ENCODE results near the gene TNFSF12. TPM values are rescaled to one million over a fixed set of nuclear protein-coding genes. Genes with fewer than 3 reads are reported as not detected.

Gene TNFSF12
- polyA plus RNA-seq, 1 of the 3 experiments (the other 2 are of a cell fraction) = 47.6 TPM

DNA sequence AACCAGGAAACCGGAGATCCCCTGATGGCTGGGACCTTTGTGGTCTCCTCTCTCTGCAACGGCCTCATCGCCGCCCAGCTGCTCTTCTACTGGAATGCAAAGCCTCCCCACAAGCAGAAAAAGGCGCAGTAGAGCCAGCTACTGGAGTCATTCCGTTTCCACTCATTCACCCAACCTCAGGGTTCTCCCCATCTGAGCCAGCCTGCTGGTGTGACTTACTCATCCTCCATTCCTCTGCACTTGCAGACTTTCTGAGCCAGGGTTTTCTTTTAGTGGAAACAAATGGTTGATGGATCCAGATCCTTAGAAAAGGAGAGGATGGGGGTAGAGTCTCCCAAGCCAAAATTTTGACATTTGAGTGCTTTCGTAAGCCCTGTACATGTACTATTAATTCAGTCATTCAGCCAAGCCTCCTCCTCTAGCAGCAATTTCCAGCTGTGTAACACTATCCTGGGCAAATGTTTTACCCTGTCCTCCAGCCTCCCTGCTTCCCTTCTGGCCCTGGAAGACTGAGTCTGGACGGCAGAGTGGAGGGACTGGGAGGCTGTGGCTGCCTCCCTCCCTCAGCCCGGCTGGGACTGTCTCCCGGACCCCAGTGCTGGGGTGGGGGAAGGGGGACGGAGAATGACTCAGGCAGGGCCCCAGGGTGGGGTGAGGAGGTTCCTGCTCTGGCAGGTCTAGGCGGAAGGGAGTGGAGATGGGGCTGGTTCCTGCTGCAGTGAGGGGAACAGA is 38.7 kb downstream of the TNFSF12 start:
- CTCF ChIA-PET = interaction anchor here (0.8 to 2.2 kb wide), 4 partner anchors 21 to 542 kb away, joined by 3 to 8 read pairs (median 4); partner anchors contain the start of genes SENP3 and TP53
- Histone ChIP-seq H4K20me1 (ENCODE audit: insufficient read depth) (no peaks in the 10 kb centered on the region), H3K4me3 (ENCODE audit: low read depth in 2 of 2, low read length in 1 of 2) (no peak overlapping the region; a peak in 1 of 4 replicates), H3K4me1 (ENCODE audit: control insufficient read depth in 1 of 2, insufficient read depth in 2 of 2, low read depth in 1 of 2, low read length in 1 of 2) (peaks cover 26 to 41% of the 10 kb centered on the region in 2 experiments), H3K9me3 (no peaks in the 10 kb centered on the region), H3K36me3 (replicated peaks in 1 of 2; ENCODE audit: control insufficient read depth in 1 of 2, insufficient read depth in 2 of 2, low read length in 1 of 2) (peaks cover 11 to 39% of the 10 kb centered on the region in 2 experiments), H3K9me2 (no peaks in the 10 kb centered on the region), H3F3A (replicated peaks; ENCODE audit: insufficient read depth) (peaks cover 38% of the 10 kb centered on the region), H2AFZ (ENCODE audit: low read depth) (no peak overlapping the region), H3K27ac (ENCODE audit: low read depth in 2 of 2, low read length in 1 of 2) (peak overlapping the region; percentile 39 to 65), H3K4me2 (peak overlapping the region; percentile 68), H3K27me3 (ENCODE audit: insufficient read depth) (no peaks in the 10 kb centered on the region), H3K79me2 (ENCODE audit: insufficient read depth) (peaks cover 38% of the 10 kb centered on the region), H3K9ac (peak overlapping the region; percentile 27; the same call in 1 of the 2 replicates)
- POLR2A ChIA-PET = no interaction called here
- no peak for DNase-seq
- WGBS (ENCODE audit: low lambda C conversion rate) = 36% methylated on average over 12 of the region's 12 CpGs
- TF ChIP-seq MEF2A (IDR thresholded peaks at IDR 0.05; ENCODE audit: borderline replicate concordance, low read depth) (no peak), EP300 (IDR thresholded peaks at IDR 0.05; ENCODE audit: borderline replicate concordance in 1 of 2, low read depth in 1 of 2, low read length in 1 of 2) (no peak; a peak in 1 of 4 replicates), FOXJ3 (CRISPR knock-in tag; IDR thresholded peaks at IDR 0.05) (no peak), CHD2 (IDR thresholded peaks at IDR 0.05; ENCODE audit: low read length, partially characterized antibody) (no peak), ELF1 (IDR thresholded peaks at IDR 0.05) (no peak), NFIC (IDR thresholded peaks at IDR 0.05; ENCODE audit: borderline replicate concordance) (no peak), JUND (IDR thresholded peaks at IDR 0.05) (no peak), RCOR1 (IDR thresholded peaks at IDR 0.05; ENCODE audit: low read length) (no peak), NRF1 (IDR thresholded peaks at IDR 0.05; ENCODE audit: low read depth, low read length) (no peak), SMC3 (IDR thresholded peaks at IDR 0.05; ENCODE audit: low read depth, low read length) (no peak), EZH2phosphoT487 (IDR thresholded peaks at IDR 0.05; ENCODE audit: borderline replicate concordance, low read depth) (no peak), FOSL2 (IDR thresholded peaks at IDR 0.05; ENCODE audit: borderline replicate concordance, low read depth) (peak; percentile 69), SIN3A (IDR thresholded peaks at IDR 0.05; ENCODE audit: borderline replicate concordance, low read depth, low read length) (0 out of 2 replicates have a peak, but pooled peaks have one; percentile 53), GABPA (IDR thresholded peaks at IDR 0.05; ENCODE audit: low read depth) (no peak), RXRA (IDR thresholded peaks at IDR 0.05; ENCODE audit: borderline replicate concordance, low read depth) (no peak; the same call in 1 of the 2 replicates), TEAD4 (IDR thresholded peaks at IDR 0.05; ENCODE audit: borderline replicate concordance, insufficient read depth) (0 out of 2 replicates have a peak, but pooled peaks have one; percentile 16)
- TF ChIP-seq, protein P1, sequence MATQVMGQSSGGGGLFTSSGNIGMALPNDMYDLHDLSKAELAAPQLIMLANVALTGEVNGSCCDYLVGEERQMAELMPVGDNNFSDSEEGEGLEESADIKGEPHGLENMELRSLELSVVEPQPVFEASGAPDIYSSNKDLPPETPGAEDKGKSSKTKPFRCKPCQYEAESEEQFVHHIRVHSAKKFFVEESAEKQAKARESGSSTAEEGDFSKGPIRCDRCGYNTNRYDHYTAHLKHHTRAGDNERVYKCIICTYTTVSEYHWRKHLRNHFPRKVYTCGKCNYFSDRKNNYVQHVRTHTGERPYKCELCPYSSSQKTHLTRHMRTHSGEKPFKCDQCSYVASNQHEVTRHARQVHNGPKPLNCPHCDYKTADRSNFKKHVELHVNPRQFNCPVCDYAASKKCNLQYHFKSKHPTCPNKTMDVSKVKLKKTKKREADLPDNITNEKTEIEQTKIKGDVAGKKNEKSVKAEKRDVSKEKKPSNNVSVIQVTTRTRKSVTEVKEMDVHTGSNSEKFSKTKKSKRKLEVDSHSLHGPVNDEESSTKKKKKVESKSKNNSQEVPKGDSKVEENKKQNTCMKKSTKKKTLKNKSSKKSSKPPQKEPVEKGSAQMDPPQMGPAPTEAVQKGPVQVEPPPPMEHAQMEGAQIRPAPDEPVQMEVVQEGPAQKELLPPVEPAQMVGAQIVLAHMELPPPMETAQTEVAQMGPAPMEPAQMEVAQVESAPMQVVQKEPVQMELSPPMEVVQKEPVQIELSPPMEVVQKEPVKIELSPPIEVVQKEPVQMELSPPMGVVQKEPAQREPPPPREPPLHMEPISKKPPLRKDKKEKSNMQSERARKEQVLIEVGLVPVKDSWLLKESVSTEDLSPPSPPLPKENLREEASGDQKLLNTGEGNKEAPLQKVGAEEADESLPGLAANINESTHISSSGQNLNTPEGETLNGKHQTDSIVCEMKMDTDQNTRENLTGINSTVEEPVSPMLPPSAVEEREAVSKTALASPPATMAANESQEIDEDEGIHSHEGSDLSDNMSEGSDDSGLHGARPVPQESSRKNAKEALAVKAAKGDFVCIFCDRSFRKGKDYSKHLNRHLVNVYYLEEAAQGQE (IDR thresholded peaks at IDR 0.05; ENCODE audit: low read depth, low read length) = no peak
- TF ChIP-seq, protein P2, sequence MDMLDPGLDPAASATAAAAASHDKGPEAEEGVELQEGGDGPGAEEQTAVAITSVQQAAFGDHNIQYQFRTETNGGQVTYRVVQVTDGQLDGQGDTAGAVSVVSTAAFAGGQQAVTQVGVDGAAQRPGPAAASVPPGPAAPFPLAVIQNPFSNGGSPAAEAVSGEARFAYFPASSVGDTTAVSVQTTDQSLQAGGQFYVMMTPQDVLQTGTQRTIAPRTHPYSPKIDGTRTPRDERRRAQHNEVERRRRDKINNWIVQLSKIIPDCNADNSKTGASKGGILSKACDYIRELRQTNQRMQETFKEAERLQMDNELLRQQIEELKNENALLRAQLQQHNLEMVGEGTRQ (IDR thresholded peaks at IDR 0.05; ENCODE audit: borderline replicate concordance, low read depth, low read length) = no peak
- TF ChIP-seq, protein P3, sequence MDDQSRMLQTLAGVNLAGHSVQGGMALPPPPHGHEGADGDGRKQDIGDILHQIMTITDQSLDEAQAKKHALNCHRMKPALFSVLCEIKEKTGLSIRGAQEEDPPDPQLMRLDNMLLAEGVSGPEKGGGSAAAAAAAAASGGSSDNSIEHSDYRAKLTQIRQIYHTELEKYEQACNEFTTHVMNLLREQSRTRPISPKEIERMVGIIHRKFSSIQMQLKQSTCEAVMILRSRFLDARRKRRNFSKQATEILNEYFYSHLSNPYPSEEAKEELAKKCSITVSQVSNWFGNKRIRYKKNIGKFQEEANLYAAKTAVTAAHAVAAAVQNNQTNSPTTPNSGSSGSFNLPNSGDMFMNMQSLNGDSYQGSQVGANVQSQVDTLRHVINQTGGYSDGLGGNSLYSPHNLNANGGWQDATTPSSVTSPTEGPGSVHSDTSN (IDR thresholded peaks at IDR 0.05) = no peak
- TF ChIP-seq, protein P4, sequence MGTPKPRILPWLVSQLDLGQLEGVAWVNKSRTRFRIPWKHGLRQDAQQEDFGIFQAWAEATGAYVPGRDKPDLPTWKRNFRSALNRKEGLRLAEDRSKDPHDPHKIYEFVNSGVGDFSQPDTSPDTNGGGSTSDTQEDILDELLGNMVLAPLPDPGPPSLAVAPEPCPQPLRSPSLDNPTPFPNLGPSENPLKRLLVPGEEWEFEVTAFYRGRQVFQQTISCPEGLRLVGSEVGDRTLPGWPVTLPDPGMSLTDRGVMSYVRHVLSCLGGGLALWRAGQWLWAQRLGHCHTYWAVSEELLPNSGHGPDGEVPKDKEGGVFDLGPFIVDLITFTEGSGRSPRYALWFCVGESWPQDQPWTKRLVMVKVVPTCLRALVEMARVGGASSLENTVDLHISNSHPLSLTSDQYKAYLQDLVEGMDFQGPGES (IDR thresholded peaks at IDR 0.05; ENCODE audit: low read depth, low read length) = no peak
- TF ChIP-seq, protein P5, sequence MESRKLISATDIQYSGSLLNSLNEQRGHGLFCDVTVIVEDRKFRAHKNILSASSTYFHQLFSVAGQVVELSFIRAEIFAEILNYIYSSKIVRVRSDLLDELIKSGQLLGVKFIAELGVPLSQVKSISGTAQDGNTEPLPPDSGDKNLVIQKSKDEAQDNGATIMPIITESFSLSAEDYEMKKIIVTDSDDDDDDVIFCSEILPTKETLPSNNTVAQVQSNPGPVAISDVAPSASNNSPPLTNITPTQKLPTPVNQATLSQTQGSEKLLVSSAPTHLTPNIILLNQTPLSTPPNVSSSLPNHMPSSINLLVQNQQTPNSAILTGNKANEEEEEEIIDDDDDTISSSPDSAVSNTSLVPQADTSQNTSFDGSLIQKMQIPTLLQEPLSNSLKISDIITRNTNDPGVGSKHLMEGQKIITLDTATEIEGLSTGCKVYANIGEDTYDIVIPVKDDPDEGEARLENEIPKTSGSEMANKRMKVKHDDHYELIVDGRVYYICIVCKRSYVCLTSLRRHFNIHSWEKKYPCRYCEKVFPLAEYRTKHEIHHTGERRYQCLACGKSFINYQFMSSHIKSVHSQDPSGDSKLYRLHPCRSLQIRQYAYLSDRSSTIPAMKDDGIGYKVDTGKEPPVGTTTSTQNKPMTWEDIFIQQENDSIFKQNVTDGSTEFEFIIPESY (IDR thresholded peaks at IDR 0.05; ENCODE audit: borderline replicate concordance, low read depth) = no peak
- TF ChIP-seq, protein P6, sequence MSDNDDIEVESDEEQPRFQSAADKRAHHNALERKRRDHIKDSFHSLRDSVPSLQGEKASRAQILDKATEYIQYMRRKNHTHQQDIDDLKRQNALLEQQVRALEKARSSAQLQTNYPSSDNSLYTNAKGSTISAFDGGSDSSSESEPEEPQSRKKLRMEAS (IDR thresholded peaks at IDR 0.05; ENCODE audit: low read depth) = peak; percentile 58; the same call in 1 of the 2 replicates
